Neuronal stem cell (in vitro differentiated cells): ENCODE measurements around the gene GPR39.

Source experiments
- DNase-seq: peaks from one replicate; pipeline ENCODE4 v3.0.0-alpha.2; 2013; ENCODE audit warnings: low spot score
- H2AFZ ChIP-seq: one replicate; pipeline ENCODE4 v1.6.1; 2013; ENCODE audit warnings: mild to moderate bottlenecking, low read length, inconsistent platforms
- H2AK5ac ChIP-seq: 2 replicates; pipeline ENCODE4 v1.6.1; 2013; ENCODE audit warnings: low read depth, mild to moderate bottlenecking, inconsistent platforms, low read length, moderate library complexity, mixed read lengths
- H2BK120ac ChIP-seq: 2 replicates; pipeline ENCODE4 v1.6.1; 2013; ENCODE audit warnings: low read depth, mild to moderate bottlenecking, inconsistent platforms, low read length, moderate library complexity, mixed read lengths
- H2BK12ac ChIP-seq: one replicate; pipeline ENCODE4 v1.6.1; 2013; ENCODE audit warnings: low read length, inconsistent platforms
- H2BK15ac ChIP-seq: 2 replicates; pipeline ENCODE4 v1.6.1; 2013; ENCODE audit warnings: mild to moderate bottlenecking, low read length, inconsistent platforms, mixed read lengths
- H2BK5ac ChIP-seq: one replicate; pipeline ENCODE4 v1.6.1; 2013; ENCODE audit warnings: inconsistent platforms, mild to moderate bottlenecking, low read length, moderate library complexity
- H3K14ac ChIP-seq: one replicate; pipeline ENCODE4 v1.6.1; 2013; ENCODE audit warnings: low read length, inconsistent platforms
- H3K18ac ChIP-seq: 2 replicates; pipeline ENCODE4 v1.6.1; 2013; ENCODE audit warnings: low read length, inconsistent platforms
- H3K23ac ChIP-seq: 2 replicates; pipeline ENCODE4 v1.6.1; 2013; ENCODE audit warnings: low read depth, mild to moderate bottlenecking, mixed read lengths, low read length, inconsistent platforms; ENCODE audit not compliant: poor library complexity
- H3K27ac ChIP-seq: replicated peaks from 3 replicates; pipeline ENCODE4 v1.5.1; 2013; ENCODE audit warnings: low read length, inconsistent platforms
- H3K27me3 ChIP-seq, 3 experiments: 2 replicates each; pipeline ENCODE4 v1.6.1; 2013; ENCODE audit warnings: low read length in 3 of 3, mild to moderate bottlenecking in 2 of 3, inconsistent platforms in 1 of 3, low read depth in 1 of 3, mixed read lengths in 1 of 3, moderate library complexity in 1 of 3; ENCODE audit not compliant: control insufficient read depth in 3 of 3, insufficient read depth in 3 of 3
- H3K36me3 ChIP-seq, 2 donors: replicated peaks in 1 of 2; 2 replicates each; pipeline ENCODE4 v1.6.1; 2013; ENCODE audit warnings: low read length in 2 of 2; ENCODE audit not compliant: control insufficient read depth in 2 of 2, insufficient read depth in 2 of 2
- H3K4ac ChIP-seq: 2 replicates; pipeline ENCODE4 v1.6.1; 2013; ENCODE audit warnings: inconsistent platforms, mild to moderate bottlenecking, low read length, moderate library complexity
- H3K4me1 ChIP-seq, 2 donors: 1 replicate in 1 of 2; 2 replicates in 1 of 2; pipeline ENCODE4 v1.6.1; 2013; ENCODE audit warnings: low read length in 2 of 2, low read depth in 1 of 2; ENCODE audit not compliant: control insufficient read depth in 2 of 2, insufficient read depth in 1 of 2
- H3K4me2 ChIP-seq: one replicate; pipeline ENCODE4 v1.6.1; 2013; ENCODE audit warnings: mild to moderate bottlenecking, low read length, inconsistent platforms; ENCODE audit not compliant: insufficient read depth, poor library complexity, severe bottlenecking
- H3K4me3 ChIP-seq, 2 donors: 2 replicates each; pipeline ENCODE4 v1.5.1; 2013; ENCODE audit warnings: low read length in 2 of 2, mild to moderate bottlenecking in 2 of 2, inconsistent platforms in 1 of 2, moderate library complexity in 1 of 2
- H3K79me1 ChIP-seq: one replicate; pipeline ENCODE4 v1.6.1; 2013; ENCODE audit warnings: low read depth, mild to moderate bottlenecking, inconsistent platforms, low read length, moderate library complexity
- H3K9ac ChIP-seq: one replicate; pipeline ENCODE4 v1.6.1; 2013; ENCODE audit warnings: mild to moderate bottlenecking, low read depth, low read length, inconsistent platforms; ENCODE audit not compliant: poor library complexity
- H3K9me3 ChIP-seq, 2 donors: replicated peaks in 1 of 2; 2 replicates each; pipeline versions ENCODE3 to v1.6.1; 2013; ENCODE audit warnings: low read length in 2 of 2, mild to moderate bottlenecking in 2 of 2, inconsistent platforms in 1 of 2, low read depth in 1 of 2, mixed read lengths in 1 of 2, moderate library complexity in 1 of 2; ENCODE audit not compliant: control insufficient read depth in 2 of 2, insufficient read depth in 1 of 2
- H4K8ac ChIP-seq: one replicate; pipeline ENCODE4 v1.6.1; 2013; ENCODE audit warnings: low read depth, mild to moderate bottlenecking, inconsistent platforms, low read length, moderate library complexity
- H4K91ac ChIP-seq: one replicate; pipeline ENCODE4 v1.6.1; 2013; ENCODE audit warnings: low read length, low read depth, mild to moderate bottlenecking, inconsistent platforms; ENCODE audit not compliant: poor library complexity
- WGBS, 2 donors: extraction: QIAGEN DNeasy Blood & Tissue Kit; methylation state at CpG; one replicate each; pipeline ENCODE4 v1.1.7; 2013; ENCODE audit warnings: missing lambda C conversion rate in 2 of 2, mixed read lengths in 1 of 2; ENCODE audit not compliant: insufficient read length in 2 of 2, insufficient replicate concordance in 1 of 2; ENCODE audit errors: extremely low coverage in 2 of 2; 5-methylcytosine and 5-hydroxymethylcytosine counted together

Gene GPR39

GRCh38 chr2:132441051-132441450, 24.4 kb downstream of the GPR39 start:
- H3K14ac ChIP-seq, result no peak overlapping the region
- no peak overlapping the region for H2BK15ac ChIP-seq
- no peaks in the 10 kb centered on the region for H3K9me3 ChIP-seq
- no peaks in the 10 kb centered on the region for H3K27me3 ChIP-seq
- H4K8ac ChIP-seq, result no peak overlapping the region
- H3K36me3 ChIP-seq, result no peaks in the 10 kb centered on the region
- no peak for DNase-seq
- H3K4me1 ChIP-seq, result peaks cover 7 to 12% of the 10 kb centered on the region in 2 donors
- H2BK5ac ChIP-seq, result no peak overlapping the region
- no peak overlapping the region for H2BK120ac ChIP-seq
- no peak overlapping the region for H2BK12ac ChIP-seq
- no peak overlapping the region for H4K91ac ChIP-seq
- H3K27ac ChIP-seq, result no peak overlapping the region
- no peak overlapping the region for H3K18ac ChIP-seq
- no peak overlapping the region for H2AFZ ChIP-seq
- H3K79me1 ChIP-seq, result no peaks in the 10 kb centered on the region
- no peak overlapping the region for H3K23ac ChIP-seq
- H3K4ac ChIP-seq, result no peak overlapping the region
- WGBS, 2 donors, result no CpG with 5 or more reads among the region's 1 CpG
- H3K4me3 ChIP-seq, result no peak overlapping the region
- H3K9ac ChIP-seq, result no peak overlapping the region
- H2AK5ac ChIP-seq, result no peak overlapping the region
- no peak overlapping the region for H3K4me2 ChIP-seq

GRCh38 chr2:132442278-132442677, 25.7 kb downstream of the GPR39 start:
- no peak overlapping the region for H2BK120ac ChIP-seq
- no peak overlapping the region for H4K91ac ChIP-seq
- no peak overlapping the region for H2BK15ac ChIP-seq
- no peak overlapping the region for H3K27ac ChIP-seq
- H3K23ac ChIP-seq, result no peak overlapping the region
- no peak overlapping the region for H3K4me3 ChIP-seq
- H3K36me3 ChIP-seq, result no peaks in the 10 kb centered on the region
- no peaks in the 10 kb centered on the region for H3K27me3 ChIP-seq
- H2AFZ ChIP-seq, result no peak overlapping the region
- H2BK5ac ChIP-seq, result no peak overlapping the region
- H3K14ac ChIP-seq, result no peak overlapping the region
- no peaks in the 10 kb centered on the region for H3K79me1 ChIP-seq
- WGBS, 2 donors, result no CpG with 5 or more reads among the region's 7 CpGs
- H3K9ac ChIP-seq, result no peak overlapping the region
- no peak overlapping the region for H3K18ac ChIP-seq
- no peak overlapping the region for H4K8ac ChIP-seq
- H2AK5ac ChIP-seq, result no peak overlapping the region
- peaks cover 9 to 12% of the 10 kb centered on the region in 2 donors for H3K4me1 ChIP-seq
- H3K4me2 ChIP-seq, result no peak overlapping the region
- no peak overlapping the region for H2BK12ac ChIP-seq
- H3K9me3 ChIP-seq, result no peaks in the 10 kb centered on the region
- DNase-seq, result no peak
- H3K4ac ChIP-seq, result no peak overlapping the region

- Histone ChIP-seq H3K9me3 (no peaks in the 10 kb centered on the region), H3K18ac (no peak overlapping the region), H3K4me3 (no peak overlapping the region), H3K36me3 (no peaks in the 10 kb centered on the region), H2AFZ (no peak overlapping the region), H3K4me1 (peaks cover 9 to 12% of the 10 kb centered on the region in 2 donors), H3K9ac (no peak overlapping the region), H2BK15ac (no peak overlapping the region), H3K14ac (no peak overlapping the region), H3K23ac (no peak overlapping the region), H4K91ac (no peak overlapping the region), H2BK12ac (no peak overlapping the region), H2AK5ac (no peak overlapping the region), H3K4me2 (no peak overlapping the region), H3K4ac (no peak overlapping the region), H2BK5ac (no peak overlapping the region), H3K79me1 (no peaks in the 10 kb centered on the region), H3K27ac (no peak overlapping the region), H2BK120ac (no peak overlapping the region), H4K8ac (no peak overlapping the region), H3K27me3 (no peaks in the 10 kb centered on the region)
- no peak for DNase-seq
- WGBS, 2 donors, result no CpG with 5 or more reads among the region's 4 CpGs
These were observed 26.5 kb downstream of the GPR39 start for GRCh38 chr2:132443106-132443505.

GRCh38 chr2:132446444-132446843, 29.8 kb downstream of the GPR39 start:
- Histone ChIP-seq H3K9me3 (no peaks in the 10 kb centered on the region), H3K4me2 (no peak overlapping the region), H4K91ac (no peak overlapping the region), H3K4me1 (peaks cover 0 to 2% of the 10 kb centered on the region in 2 donors), H2BK120ac (no peak overlapping the region), H3K14ac (no peak overlapping the region), H3K4ac (no peak overlapping the region), H4K8ac (no peak overlapping the region), H2AFZ (peak overlapping the region; percentile 36), H3K9ac (no peak overlapping the region), H2BK15ac (no peak overlapping the region), H3K27me3 (peaks cover 0 to 4% (median 0%) of the 10 kb centered on the region in 3 experiments), H3K23ac (no peak overlapping the region), H3K4me3 (no peak overlapping the region), H2BK12ac (no peak overlapping the region), H2BK5ac (no peak overlapping the region), H3K79me1 (no peaks in the 10 kb centered on the region), H3K27ac (no peak overlapping the region), H2AK5ac (no peak overlapping the region), H3K18ac (no peak overlapping the region), H3K36me3 (no peaks in the 10 kb centered on the region)
- no peak for DNase-seq
- WGBS, 2 donors, result no CpG with 5 or more reads among the region's 2 CpGs
